ENCODE results near the gene RCBTB1.

Gene RCBTB1

GRCh38 chr13:49536144-49536873 is 49.0 kb downstream of the RCBTB1 start:
- TF ChIP-seq CTCF (IDR thresholded peaks at IDR 0.05; ENCODE audit: insufficient read depth, low read length, poor library complexity, severe bottlenecking) = no peak
- Histone ChIP-seq H3K4me3 (replicated peaks; ENCODE audit: low read depth, low read length) (no peak overlapping the region), H3K36me3 (ENCODE audit: control insufficient read depth, insufficient read depth, low read length) (peaks cover 2% of the 10 kb centered on the region), H3K27me3 (replicated peaks; ENCODE audit: control insufficient read depth, insufficient read depth, low read length) (no peaks in the 10 kb centered on the region)
- no peak for DNase-seq (ENCODE audit: extremely low read depth, insufficient read length)

GRCh38 chr13:49533591-49534269 is 51.6 kb downstream of the RCBTB1 start:
- Histone ChIP-seq H3K36me3 (ENCODE audit: control insufficient read depth, insufficient read depth, low read length) (peaks cover 3% of the 10 kb centered on the region), H3K27me3 (replicated peaks; ENCODE audit: control insufficient read depth, insufficient read depth, low read length) (no peaks in the 10 kb centered on the region), H3K4me3 (replicated peaks; ENCODE audit: low read depth, low read length) (no peak overlapping the region)
- TF ChIP-seq CTCF (IDR thresholded peaks at IDR 0.05; ENCODE audit: insufficient read depth, low read length, poor library complexity, severe bottlenecking) = no peak
- DNase-seq (ENCODE audit: extremely low read depth, insufficient read length) = no peak

GRCh38 chr13:49533011-49533410 is 52.3 kb downstream of the RCBTB1 start:
- no peak for TF ChIP-seq CTCF (IDR thresholded peaks at IDR 0.05; ENCODE audit: insufficient read depth, low read length, poor library complexity, severe bottlenecking)
- no peak for DNase-seq (ENCODE audit: extremely low read depth, insufficient read length)
- Histone ChIP-seq H3K27me3 (replicated peaks; ENCODE audit: control insufficient read depth, insufficient read depth, low read length) (no peaks in the 10 kb centered on the region), H3K4me3 (replicated peaks; ENCODE audit: low read depth, low read length) (no peak overlapping the region), H3K36me3 (ENCODE audit: control insufficient read depth, insufficient read depth, low read length) (peaks cover 3% of the 10 kb centered on the region)

- DNase-seq (ENCODE audit: extremely low read depth, insufficient read length) = no peak
- H3K36me3 ChIP-seq (ENCODE audit: control insufficient read depth, insufficient read depth, low read length) = peaks cover 3% of the 10 kb centered on the region
- no peak for TF ChIP-seq CTCF (IDR thresholded peaks at IDR 0.05; ENCODE audit: insufficient read depth, low read length, poor library complexity, severe bottlenecking)
- no peak overlapping the region for H3K4me3 ChIP-seq (replicated peaks; ENCODE audit: low read depth, low read length)
- H3K27me3 ChIP-seq (replicated peaks; ENCODE audit: control insufficient read depth, insufficient read depth, low read length) = no peaks in the 10 kb centered on the region
These were observed 52.8 kb downstream of the RCBTB1 start for GRCh38 chr13:49532593-49532992.

- Histone ChIP-seq H3K27me3 (replicated peaks; ENCODE audit: control insufficient read depth, insufficient read depth, low read length) (no peaks in the 10 kb centered on the region), H3K36me3 (ENCODE audit: control insufficient read depth, insufficient read depth, low read length) (peaks cover 3% of the 10 kb centered on the region), H3K4me3 (replicated peaks; ENCODE audit: low read depth, low read length) (no peak overlapping the region)
- no peak for TF ChIP-seq CTCF (IDR thresholded peaks at IDR 0.05; ENCODE audit: insufficient read depth, low read length, poor library complexity, severe bottlenecking)
- DNase-seq (ENCODE audit: extremely low read depth, insufficient read length) = peak; percentile 47
These were observed 54.9 kb downstream of the RCBTB1 start for GRCh38 chr13:49530457-49530856.

Measured in GM06990 (cell line).